Panc1 (cell line): ENCODE results near the gene MAGI2. TPM values are rescaled to one million over a fixed set of nuclear protein-coding genes. Genes with fewer than 3 reads are reported as not detected.

ENCODE experiments used
- ATAC-seq: fragments of 200-7000 bp; cut with Tn5 transposase; 2 replicates; pipeline ENCODE4 v1.9.1; 2020; ENCODE audit warnings: mild to moderate bottlenecking, moderate library complexity
- BruUV-seq: library from RNA; stranded (reverse); fragments of 400-500 nt; replicated peaks from 2 replicates; lab custom pipeline; 2021; lab: Mats Ljungman, UMichigan
- CTCF ChIA-PET: fragments of 300-600 bp; sonication (Branson Sonifier 250); formaldehyde crosslinking; loops from one replicate; lab custom pipeline; 2022; ENCODE audit warnings: antibody characterized with exemption; lab: Charles Lee
- POLR2A ChIA-PET: fragments of 300-600 bp; sonication (Branson Sonifier 250); formaldehyde crosslinking; loops from one replicate; lab custom pipeline; 2022; ENCODE audit warnings: antibody characterized with exemption; lab: Charles Lee
- DNase-seq: peaks from one replicate; pipeline ENCODE4 v3.0.0-alpha.2; 2010; ENCODE audit warnings: low read depth, low spot score
- H3K27ac ChIP-seq: 2 replicates; pipeline ENCODE4 v1.5.1; 2011; ENCODE audit warnings: mild to moderate bottlenecking, low read length, inconsistent platforms
- H3K27me3 ChIP-seq: fragments of 200-500 bp; sonication (Bioruptor generic); 2 replicates; pipeline ENCODE4 v1.6.0; 2014; ENCODE audit warnings: low read length, inconsistent platforms; ENCODE audit not compliant: control insufficient read depth, insufficient read depth
- H3K36me3 ChIP-seq: fragments of 200-500 bp; sonication (Bioruptor generic); 2 replicates; pipeline ENCODE4 v1.5.1; 2014; ENCODE audit warnings: inconsistent platforms, mild to moderate bottlenecking, low read length, moderate library complexity; ENCODE audit not compliant: control insufficient read depth, insufficient read depth
- H3K4me1 ChIP-seq: 2 replicates; pipeline ENCODE4 v1.5.1; 2011; ENCODE audit warnings: inconsistent platforms, mild to moderate bottlenecking, low read length, moderate library complexity; ENCODE audit not compliant: control insufficient read depth, insufficient read depth
- H3K4me3 ChIP-seq, 2 experiments: 2 replicates each; pipeline ENCODE4 v1.5.1; 2011 to 2012; ENCODE audit warnings: low read depth in 2 of 2, low read length in 2 of 2, mild to moderate bottlenecking in 2 of 2, inconsistent platforms in 1 of 2, moderate library complexity in 1 of 2
- H3K9me3 ChIP-seq: fragments of 200-500 bp; sonication (Bioruptor generic); 2 replicates; pipeline ENCODE4 v1.5.1; 2014; ENCODE audit warnings: low read depth, mild to moderate bottlenecking, inconsistent platforms, low read length, moderate library complexity; ENCODE audit not compliant: control insufficient read depth, insufficient read depth
- POLR2AphosphoS5 ChIP-seq: IDR thresholded peaks from 2 replicates; pipeline ENCODE4 v1.6.1; 2012; ENCODE audit warnings: mild to moderate bottlenecking, low read depth, low read length, moderate library complexity
- SIN3A ChIP-seq: IDR thresholded peaks from 2 replicates; pipeline ENCODE4 v1.6.1; 2012; ENCODE audit warnings: low read depth, mild to moderate bottlenecking, low read length, moderate library complexity, borderline replicate concordance; ENCODE audit not compliant: insufficient read depth
- TCF7L2 ChIP-seq: IDR thresholded peaks from 2 replicates; pipeline ENCODE4 v1.6.1; 2011; ENCODE audit warnings: mild to moderate bottlenecking, low read depth, low read length, inconsistent platforms
- in situ Hi-C: cut with HindIII; loops from 2 replicates; pipeline ENCODE4 v1.10.0; 2016; ENCODE audit warnings: low sequenced_read_pairs, low pct_unique_long_range_greater_than_20kb
- intact Hi-C: fragments of 100-400 bp; cut with micrococcal nuclease; formaldehyde crosslinking; loops from one replicate; pipeline ENCODE4 v1.10.0; 2022; ENCODE audit not compliant: unreplicated experiment
- total RNA-seq: library from RNA; stranded (reverse); gene quantifications from one replicate; pipeline ENCODE4 v1.2.1, GENCODE V29; 2021; ENCODE audit not compliant: unreplicated experiment
- TF ChIP-seq, protein P1 (sequence below): fragments of 450-650 bp; IDR thresholded peaks from 2 replicates; pipeline ENCODE4 v1.5.1; 2017; ENCODE audit warnings: mild to moderate bottlenecking
- TF ChIP-seq, protein P2 (sequence below), 2 experiments: IDR thresholded peaks; 2 replicates each; pipeline ENCODE4 v1.6.1; 2011 to 2012; ENCODE audit warnings: low read depth in 2 of 2, control low read depth in 1 of 2, low read length in 1 of 2, mild to moderate bottlenecking in 1 of 2, moderate library complexity in 1 of 2; ENCODE audit not compliant: insufficient read depth in 1 of 2

Gene MAGI2
- total RNA-seq, 1 experiment from 2014 or later = 5.4 TPM

DNA sequence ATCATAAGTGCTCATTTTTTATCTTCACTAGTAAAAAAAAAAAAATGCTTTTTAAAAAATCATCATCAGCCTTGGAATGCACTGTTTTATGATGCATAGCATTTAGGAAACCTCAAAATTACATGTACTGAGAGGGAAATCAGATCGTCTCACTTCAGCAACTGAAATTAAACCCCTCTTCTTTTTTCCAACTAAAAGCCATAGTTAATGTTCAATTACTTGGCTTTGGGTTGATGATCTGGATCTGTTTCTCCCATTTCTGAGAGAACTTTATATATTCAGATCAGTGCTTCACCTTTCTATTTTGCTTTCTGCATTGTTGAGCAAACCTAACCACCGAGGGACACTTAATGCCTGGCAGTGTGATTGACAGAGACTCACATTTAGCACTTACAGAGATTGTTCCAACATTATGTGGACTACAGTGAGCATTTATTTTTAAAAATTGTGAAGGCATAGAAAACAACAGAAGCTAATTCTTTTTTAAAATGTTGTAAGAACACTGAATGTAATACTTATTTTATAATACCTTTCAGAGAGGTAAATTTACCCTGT lies 976.5 kb downstream of the MAGI2 start:
- intact Hi-C loops (no loop called here), in situ Hi-C loops (no loop called here)
- CTCF ChIA-PET = no interaction called here
- Histone ChIP-seq H3K36me3 (no peaks in the 10 kb centered on the region), H3K4me1 (no peaks in the 10 kb centered on the region), H3K27ac (no peak overlapping the region), H3K9me3 (no peaks in the 10 kb centered on the region), H3K27me3 (no peaks in the 10 kb centered on the region; the same call in 1 of the 2 replicates), H3K4me3 (no peak overlapping the region)
- no TSS peak for BruUV-seq
- ATAC-seq (no peak), DNase-seq (no peak)
- no peak for TF ChIP-seq TCF7L2
- TF ChIP-seq POLR2AphosphoS5 = no peak
- TF ChIP-seq SIN3A = no peak
- TF ChIP-seq, protein P1, sequence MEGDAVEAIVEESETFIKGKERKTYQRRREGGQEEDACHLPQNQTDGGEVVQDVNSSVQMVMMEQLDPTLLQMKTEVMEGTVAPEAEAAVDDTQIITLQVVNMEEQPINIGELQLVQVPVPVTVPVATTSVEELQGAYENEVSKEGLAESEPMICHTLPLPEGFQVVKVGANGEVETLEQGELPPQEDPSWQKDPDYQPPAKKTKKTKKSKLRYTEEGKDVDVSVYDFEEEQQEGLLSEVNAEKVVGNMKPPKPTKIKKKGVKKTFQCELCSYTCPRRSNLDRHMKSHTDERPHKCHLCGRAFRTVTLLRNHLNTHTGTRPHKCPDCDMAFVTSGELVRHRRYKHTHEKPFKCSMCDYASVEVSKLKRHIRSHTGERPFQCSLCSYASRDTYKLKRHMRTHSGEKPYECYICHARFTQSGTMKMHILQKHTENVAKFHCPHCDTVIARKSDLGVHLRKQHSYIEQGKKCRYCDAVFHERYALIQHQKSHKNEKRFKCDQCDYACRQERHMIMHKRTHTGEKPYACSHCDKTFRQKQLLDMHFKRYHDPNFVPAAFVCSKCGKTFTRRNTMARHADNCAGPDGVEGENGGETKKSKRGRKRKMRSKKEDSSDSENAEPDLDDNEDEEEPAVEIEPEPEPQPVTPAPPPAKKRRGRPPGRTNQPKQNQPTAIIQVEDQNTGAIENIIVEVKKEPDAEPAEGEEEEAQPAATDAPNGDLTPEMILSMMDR = no peak
- TF ChIP-seq, protein P2, sequence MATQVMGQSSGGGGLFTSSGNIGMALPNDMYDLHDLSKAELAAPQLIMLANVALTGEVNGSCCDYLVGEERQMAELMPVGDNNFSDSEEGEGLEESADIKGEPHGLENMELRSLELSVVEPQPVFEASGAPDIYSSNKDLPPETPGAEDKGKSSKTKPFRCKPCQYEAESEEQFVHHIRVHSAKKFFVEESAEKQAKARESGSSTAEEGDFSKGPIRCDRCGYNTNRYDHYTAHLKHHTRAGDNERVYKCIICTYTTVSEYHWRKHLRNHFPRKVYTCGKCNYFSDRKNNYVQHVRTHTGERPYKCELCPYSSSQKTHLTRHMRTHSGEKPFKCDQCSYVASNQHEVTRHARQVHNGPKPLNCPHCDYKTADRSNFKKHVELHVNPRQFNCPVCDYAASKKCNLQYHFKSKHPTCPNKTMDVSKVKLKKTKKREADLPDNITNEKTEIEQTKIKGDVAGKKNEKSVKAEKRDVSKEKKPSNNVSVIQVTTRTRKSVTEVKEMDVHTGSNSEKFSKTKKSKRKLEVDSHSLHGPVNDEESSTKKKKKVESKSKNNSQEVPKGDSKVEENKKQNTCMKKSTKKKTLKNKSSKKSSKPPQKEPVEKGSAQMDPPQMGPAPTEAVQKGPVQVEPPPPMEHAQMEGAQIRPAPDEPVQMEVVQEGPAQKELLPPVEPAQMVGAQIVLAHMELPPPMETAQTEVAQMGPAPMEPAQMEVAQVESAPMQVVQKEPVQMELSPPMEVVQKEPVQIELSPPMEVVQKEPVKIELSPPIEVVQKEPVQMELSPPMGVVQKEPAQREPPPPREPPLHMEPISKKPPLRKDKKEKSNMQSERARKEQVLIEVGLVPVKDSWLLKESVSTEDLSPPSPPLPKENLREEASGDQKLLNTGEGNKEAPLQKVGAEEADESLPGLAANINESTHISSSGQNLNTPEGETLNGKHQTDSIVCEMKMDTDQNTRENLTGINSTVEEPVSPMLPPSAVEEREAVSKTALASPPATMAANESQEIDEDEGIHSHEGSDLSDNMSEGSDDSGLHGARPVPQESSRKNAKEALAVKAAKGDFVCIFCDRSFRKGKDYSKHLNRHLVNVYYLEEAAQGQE (IDR thresholded peaks at IDR 0.05; ENCODE audit: insufficient read depth in 1 of 2, low read depth in 2 of 2, low read length in 1 of 2) = no peak
- POLR2A ChIA-PET = no interaction called here

DNA sequence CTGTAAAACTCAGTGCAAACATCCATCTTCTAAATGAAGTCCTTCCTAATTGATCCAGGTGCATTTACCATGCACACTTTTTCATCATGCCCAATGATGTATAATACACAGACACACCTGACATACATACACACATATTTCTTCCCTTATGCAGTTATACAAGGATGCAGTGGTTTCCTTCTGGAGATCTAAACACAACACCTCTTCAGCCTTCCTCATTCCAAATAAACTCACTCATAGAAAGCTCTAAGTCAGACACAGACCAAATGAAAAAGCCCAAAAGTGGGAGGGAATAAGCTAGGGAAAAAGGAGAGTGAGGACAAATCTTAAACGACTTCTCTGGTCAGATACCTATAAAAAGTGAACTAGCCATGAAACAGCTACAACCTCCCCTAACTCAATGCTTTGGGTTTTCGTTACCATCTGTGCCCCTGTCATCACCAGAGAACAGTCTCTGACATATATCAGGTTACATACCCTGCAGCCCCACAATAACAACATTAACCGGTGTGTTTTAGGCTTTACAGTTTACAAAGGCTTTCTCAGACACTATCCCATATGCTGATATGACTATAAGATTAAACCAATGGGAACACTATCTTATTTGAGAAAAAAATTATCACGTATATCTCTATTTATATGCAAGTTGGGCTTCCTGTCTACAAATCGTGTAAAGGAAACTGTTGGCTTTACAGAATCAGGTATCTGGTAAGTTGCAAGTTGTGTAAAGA lies 979.7 kb downstream of the MAGI2 start:
- H3K4me1 ChIP-seq = no peaks in the 10 kb centered on the region
- H3K36me3 ChIP-seq = no peaks in the 10 kb centered on the region
- intact Hi-C loops = no loop called here
- peaks cover 2% of the 10 kb centered on the region; the same call in 1 of the 2 replicates for H3K27me3 ChIP-seq
- in situ Hi-C loops = no loop called here
- TF ChIP-seq, protein P2 (IDR thresholded peaks at IDR 0.05; ENCODE audit: insufficient read depth in 1 of 2, low read depth in 2 of 2, low read length in 1 of 2) = no peak
- TF ChIP-seq, protein P1 = no peak
- no peak for TF ChIP-seq TCF7L2
- TF ChIP-seq POLR2AphosphoS5 = no peak
- TF ChIP-seq SIN3A = no peak
- DNase-seq = no peak
- ChIA-PET POLR2A (no interaction called here), CTCF (no interaction called here)
- no peaks in the 10 kb centered on the region for H3K9me3 ChIP-seq
- H3K4me3 ChIP-seq = no peak overlapping the region
- H3K27ac ChIP-seq = no peak overlapping the region
- no peak for ATAC-seq
- BruUV-seq = no TSS peak
